ENCODE data around the gene CUL1.

The CUL1 gene

DNA sequence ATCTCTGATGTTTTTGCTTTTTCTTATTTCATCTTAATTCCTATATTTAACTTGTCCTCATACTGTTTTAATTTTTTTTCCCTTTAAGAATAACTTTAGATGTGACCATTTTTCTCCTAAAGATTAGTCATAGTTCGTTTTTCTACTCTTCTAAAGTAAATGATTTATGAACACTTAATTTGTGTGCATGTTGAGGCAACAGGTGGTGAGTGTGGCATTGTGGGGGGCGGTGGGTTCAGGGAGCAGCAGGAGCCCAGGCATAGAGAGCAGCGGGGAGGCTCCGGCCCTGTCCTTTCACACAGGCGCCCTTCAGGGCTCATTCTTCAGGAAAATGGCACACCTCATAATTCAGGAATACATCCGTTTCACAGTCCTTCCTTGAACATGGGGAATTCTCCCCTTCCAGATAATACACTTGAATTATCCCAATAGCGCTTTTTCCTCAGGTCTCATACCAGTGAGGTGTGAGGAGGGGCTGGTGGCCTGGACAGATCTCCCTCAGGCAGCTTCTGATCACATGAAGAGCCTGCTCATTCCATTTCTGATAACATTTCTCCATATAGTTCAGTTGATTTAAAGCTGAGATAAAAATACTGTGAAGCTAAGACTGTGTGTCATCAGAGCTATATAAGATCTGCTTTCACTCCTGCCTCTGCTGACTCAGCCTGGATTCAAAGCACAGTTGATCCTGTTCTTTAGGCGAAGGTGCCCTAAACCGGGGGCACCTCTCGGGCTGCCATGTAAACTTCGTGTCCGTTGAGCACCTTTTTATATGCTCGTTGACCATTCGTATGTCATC lies 40.2 kb downstream of the CUL1 start:
- Histone ChIP-seq H4K8ac (ENCODE audit: low read depth, low read length) (no peak overlapping the region), H3K79me2 (ENCODE audit: control insufficient read depth, insufficient read depth, low read length, poor library complexity) (peaks cover 7% of the 10 kb centered on the region), H2BK5ac (ENCODE audit: low read depth, low read length, poor library complexity) (no peak overlapping the region), H3K23ac (ENCODE audit: low read length) (no peak overlapping the region), H2AK5ac (ENCODE audit: low read length) (no peak overlapping the region), H3K4me3 (ENCODE audit: low read depth, low read length) (no peak overlapping the region), H3K27ac (ENCODE audit: low read depth, low read length) (peak overlapping the region; percentile 20), H3K27me3 (ENCODE audit: insufficient read depth, low read length) (no peaks in the 10 kb centered on the region), H3K9ac (ENCODE audit: low read length) (no peak overlapping the region), H3K4ac (ENCODE audit: low read depth, low read length) (peak overlapping the region; percentile 48), H3K36me3 (ENCODE audit: control insufficient read depth in 1 of 2, insufficient read depth in 2 of 2, low read length in 2 of 2) (peaks cover 32 to 40% of the 10 kb centered on the region in 2 experiments), H4K12ac (ENCODE audit: low read depth, low read length) (no peak overlapping the region), H4K91ac (ENCODE audit: low read depth, low read length) (no peak overlapping the region), H2BK12ac (ENCODE audit: low read length) (no peak overlapping the region), H3K4me2 (ENCODE audit: low read length) (no peak overlapping the region), H3K9me3 (ENCODE audit: insufficient read depth, low read depth, low read length) (no peaks in the 10 kb centered on the region), H3K14ac (ENCODE audit: low read length) (peak overlapping the region; percentile 58), H3K79me1 (ENCODE audit: low read length) (no peaks in the 10 kb centered on the region), H3K18ac (ENCODE audit: low read length) (no peak overlapping the region), H3K4me1 (ENCODE audit: control insufficient read depth in 1 of 2, insufficient read depth in 2 of 2, low read length in 2 of 2) (peaks cover 3 to 5% of the 10 kb centered on the region in 2 experiments), H2BK120ac (ENCODE audit: insufficient read depth, low read length, poor library complexity) (no peak overlapping the region), H2AFZ (ENCODE audit: insufficient read depth, low read length, poor library complexity) (no peak overlapping the region)
- peak; percentile 68 to 83 for DNase-seq
- no CpG with 5 or more reads among the region's 14 CpGs for WGBS (ENCODE audit: extremely low coverage, insufficient coverage, insufficient read length)

DNA sequence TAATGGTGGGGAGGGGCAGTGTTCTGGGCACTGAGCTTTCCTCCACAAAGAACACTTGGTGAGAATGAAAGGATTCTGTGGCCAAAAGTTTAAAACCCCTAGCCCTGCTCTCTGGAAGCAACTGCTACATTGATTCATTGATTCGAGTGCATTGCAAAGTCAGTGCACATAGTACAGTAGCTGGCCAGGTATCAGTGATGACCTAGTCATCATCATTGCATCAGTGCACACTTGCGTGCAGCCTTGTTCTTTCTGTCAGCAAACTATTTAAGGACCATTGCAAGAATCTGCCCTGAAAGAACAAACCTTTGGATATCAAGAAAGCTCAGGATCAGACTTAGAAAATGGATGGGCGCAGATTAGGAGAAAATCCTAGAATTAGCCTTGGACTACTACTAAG lies 47.4 kb downstream of the CUL1 start:
- no peak overlapping the region for H3K4ac ChIP-seq (ENCODE audit: low read depth, low read length)
- no peak overlapping the region for H2BK12ac ChIP-seq (ENCODE audit: low read length)
- no peak overlapping the region for H4K91ac ChIP-seq (ENCODE audit: low read depth, low read length)
- H3K9ac ChIP-seq (ENCODE audit: low read length): no peak overlapping the region
- no peak overlapping the region for H4K8ac ChIP-seq (ENCODE audit: low read depth, low read length)
- no peak overlapping the region for H3K4me2 ChIP-seq (ENCODE audit: low read length)
- H3K23ac ChIP-seq (ENCODE audit: low read length): no peak overlapping the region
- no peak overlapping the region for H3K4me3 ChIP-seq (ENCODE audit: low read depth, low read length)
- no peaks in the 10 kb centered on the region for H3K9me3 ChIP-seq (ENCODE audit: insufficient read depth, low read depth, low read length)
- H3K79me2 ChIP-seq (ENCODE audit: control insufficient read depth, insufficient read depth, low read length, poor library complexity): no peaks in the 10 kb centered on the region
- no peak overlapping the region for H3K14ac ChIP-seq (ENCODE audit: low read length)
- no peaks in the 10 kb centered on the region for H3K79me1 ChIP-seq (ENCODE audit: low read length)
- H3K27me3 ChIP-seq (ENCODE audit: insufficient read depth, low read length): no peaks in the 10 kb centered on the region
- no peak overlapping the region for H2AFZ ChIP-seq (ENCODE audit: insufficient read depth, low read length, poor library complexity)
- H4K12ac ChIP-seq (ENCODE audit: low read depth, low read length): no peak overlapping the region
- H3K27ac ChIP-seq (ENCODE audit: low read depth, low read length): no peak overlapping the region
- H3K18ac ChIP-seq (ENCODE audit: low read length): no peak overlapping the region
- no CpG with 5 or more reads among the region's 3 CpGs for WGBS (ENCODE audit: extremely low coverage, insufficient coverage, insufficient read length)
- H3K4me1 ChIP-seq (ENCODE audit: control insufficient read depth in 1 of 2, insufficient read depth in 2 of 2, low read length in 2 of 2): no peaks in the 10 kb centered on the region
- H2AK5ac ChIP-seq (ENCODE audit: low read length): no peak overlapping the region
- H2BK5ac ChIP-seq (ENCODE audit: low read depth, low read length, poor library complexity): no peak overlapping the region
- H2BK120ac ChIP-seq (ENCODE audit: insufficient read depth, low read length, poor library complexity): no peak overlapping the region
- H3K36me3 ChIP-seq (ENCODE audit: control insufficient read depth in 1 of 2, insufficient read depth in 2 of 2, low read length in 2 of 2): peaks cover 7 to 11% of the 10 kb centered on the region in 2 experiments
- no peak for DNase-seq

DNA sequence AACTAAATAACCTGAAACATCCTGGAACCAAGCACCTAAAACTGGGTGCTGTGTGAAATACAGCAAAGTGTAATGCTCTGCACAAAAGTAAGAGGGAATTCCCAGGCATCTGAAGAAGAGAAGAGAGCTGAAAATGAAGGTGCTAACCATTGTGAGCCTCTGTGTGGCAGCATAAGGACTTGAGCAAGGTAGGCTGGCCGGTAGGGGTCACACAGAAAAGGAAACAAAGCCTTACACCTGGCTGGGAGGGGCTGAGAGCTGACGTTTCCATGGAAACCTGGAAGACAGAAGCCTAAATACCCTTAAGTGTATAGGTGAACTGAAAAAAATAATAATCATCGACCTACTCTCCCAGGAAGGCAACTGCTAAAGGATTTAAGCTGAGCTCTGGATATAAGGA lies 48.6 kb downstream of the CUL1 start:
- no CpG with 5 or more reads among the region's 3 CpGs for WGBS (ENCODE audit: extremely low coverage, insufficient coverage, insufficient read length)
- H3K4ac ChIP-seq (ENCODE audit: low read depth, low read length): no peak overlapping the region
- H3K18ac ChIP-seq (ENCODE audit: low read length): no peak overlapping the region
- H3K79me1 ChIP-seq (ENCODE audit: low read length): no peaks in the 10 kb centered on the region
- no peak overlapping the region for H3K9ac ChIP-seq (ENCODE audit: low read length)
- H4K12ac ChIP-seq (ENCODE audit: low read depth, low read length): no peak overlapping the region
- no peak overlapping the region for H3K14ac ChIP-seq (ENCODE audit: low read length)
- H2AFZ ChIP-seq (ENCODE audit: insufficient read depth, low read length, poor library complexity): no peak overlapping the region
- H3K9me3 ChIP-seq (ENCODE audit: insufficient read depth, low read depth, low read length): no peaks in the 10 kb centered on the region
- peak; percentile 59 to 71 for DNase-seq
- H3K4me1 ChIP-seq (ENCODE audit: control insufficient read depth in 1 of 2, insufficient read depth in 2 of 2, low read length in 2 of 2): no peaks in the 10 kb centered on the region
- no peak overlapping the region for H3K27ac ChIP-seq (ENCODE audit: low read depth, low read length)
- H3K4me3 ChIP-seq (ENCODE audit: low read depth, low read length): no peak overlapping the region
- H4K8ac ChIP-seq (ENCODE audit: low read depth, low read length): no peak overlapping the region
- H2AK5ac ChIP-seq (ENCODE audit: low read length): no peak overlapping the region
- H2BK5ac ChIP-seq (ENCODE audit: low read depth, low read length, poor library complexity): no peak overlapping the region
- no peak overlapping the region for H4K91ac ChIP-seq (ENCODE audit: low read depth, low read length)
- H3K23ac ChIP-seq (ENCODE audit: low read length): no peak overlapping the region
- H3K79me2 ChIP-seq (ENCODE audit: control insufficient read depth, insufficient read depth, low read length, poor library complexity): no peaks in the 10 kb centered on the region
- no peak overlapping the region for H3K4me2 ChIP-seq (ENCODE audit: low read length)
- H3K27me3 ChIP-seq (ENCODE audit: insufficient read depth, low read length): no peaks in the 10 kb centered on the region
- H2BK12ac ChIP-seq (ENCODE audit: low read length): no peak overlapping the region
- H2BK120ac ChIP-seq (ENCODE audit: insufficient read depth, low read length, poor library complexity): no peak overlapping the region
- H3K36me3 ChIP-seq (ENCODE audit: control insufficient read depth in 1 of 2, insufficient read depth in 2 of 2, low read length in 2 of 2): peaks cover 2 to 7% of the 10 kb centered on the region in 2 experiments

DNA sequence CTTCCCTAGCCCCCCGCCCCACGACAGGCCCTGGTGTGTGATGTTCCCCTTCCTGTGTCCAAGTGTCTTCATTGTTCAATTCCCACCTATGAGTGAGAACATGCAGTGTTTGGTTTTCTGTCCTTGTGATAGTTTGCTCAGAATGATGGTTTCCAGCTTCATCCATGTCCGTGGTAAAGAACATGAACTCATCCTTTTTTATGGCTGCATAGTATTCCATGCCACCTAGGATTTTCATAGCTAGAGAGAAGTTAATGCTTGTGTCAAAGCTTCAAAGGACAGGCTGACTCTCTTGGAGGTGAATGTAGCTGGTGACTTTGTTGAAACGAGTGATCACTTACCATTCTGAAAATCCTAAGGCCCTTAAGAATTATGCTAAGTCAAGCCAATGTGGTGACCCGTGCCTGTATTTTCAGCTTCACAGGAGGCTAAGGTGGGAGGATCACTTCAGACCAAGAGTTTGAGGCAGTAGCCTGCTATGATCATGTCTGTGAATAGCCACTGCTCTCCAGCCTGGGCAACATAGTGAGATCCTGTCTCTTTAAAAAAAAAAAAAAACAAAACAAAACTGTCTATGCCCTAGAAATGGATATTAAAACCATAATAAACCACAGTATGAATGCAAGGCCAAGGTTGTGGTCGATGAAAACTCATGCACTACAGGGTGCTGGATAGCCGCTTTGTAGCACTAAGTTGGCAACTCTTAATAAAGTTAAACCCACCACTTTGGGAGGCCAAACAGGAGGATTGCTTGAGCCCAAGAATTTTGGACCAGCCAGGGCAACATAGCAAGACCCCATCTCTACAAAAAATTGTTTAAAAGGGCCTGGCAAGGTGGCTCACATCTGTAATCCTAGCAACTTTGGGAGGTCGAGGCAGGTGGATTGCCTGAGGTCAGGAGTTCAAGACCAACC lies 52.0 kb downstream of the CUL1 start:
- Histone ChIP-seq H3K9me3 (ENCODE audit: insufficient read depth, low read depth, low read length) (no peaks in the 10 kb centered on the region), H3K18ac (ENCODE audit: low read length) (no peak overlapping the region), H3K9ac (ENCODE audit: low read length) (no peak overlapping the region), H2BK12ac (ENCODE audit: low read length) (no peak overlapping the region), H3K4me3 (ENCODE audit: low read depth, low read length) (no peak overlapping the region), H4K91ac (ENCODE audit: low read depth, low read length) (no peak overlapping the region), H3K79me1 (ENCODE audit: low read length) (no peaks in the 10 kb centered on the region), H3K27me3 (ENCODE audit: insufficient read depth, low read length) (no peaks in the 10 kb centered on the region), H2AK5ac (ENCODE audit: low read length) (no peak overlapping the region), H3K4me1 (ENCODE audit: control insufficient read depth in 1 of 2, insufficient read depth in 2 of 2, low read length in 2 of 2) (no peaks in the 10 kb centered on the region), H2BK120ac (ENCODE audit: insufficient read depth, low read length, poor library complexity) (no peak overlapping the region), H4K8ac (ENCODE audit: low read depth, low read length) (no peak overlapping the region), H3K27ac (ENCODE audit: low read depth, low read length) (no peak overlapping the region), H4K12ac (ENCODE audit: low read depth, low read length) (no peak overlapping the region), H3K36me3 (ENCODE audit: control insufficient read depth in 1 of 2, insufficient read depth in 2 of 2, low read length in 2 of 2) (peaks cover 4 to 6% of the 10 kb centered on the region in 2 experiments), H2AFZ (ENCODE audit: insufficient read depth, low read length, poor library complexity) (no peak overlapping the region), H3K4ac (ENCODE audit: low read depth, low read length) (no peak overlapping the region), H3K79me2 (ENCODE audit: control insufficient read depth, insufficient read depth, low read length, poor library complexity) (peaks cover under 1% of the 10 kb centered on the region), H3K4me2 (ENCODE audit: low read length) (no peak overlapping the region), H3K14ac (ENCODE audit: low read length) (no peak overlapping the region), H3K23ac (ENCODE audit: low read length) (no peak overlapping the region), H2BK5ac (ENCODE audit: low read depth, low read length, poor library complexity) (no peak overlapping the region)
- no peak for DNase-seq
- no CpG with 5 or more reads among the region's 8 CpGs for WGBS (ENCODE audit: extremely low coverage, insufficient coverage, insufficient read length)

Data from trophoblast cell (in vitro differentiated cells and primary cell).